HG02852 (cell line): ENCODE data around the gene NEDD9.

Experiments used
- ATAC-seq: cut with Tn5 transposase; IDR thresholded peaks from one replicate; pipeline ENCODE4 v1.9.1; 2021; ENCODE audit warnings: mild to moderate bottlenecking, moderate library complexity; ENCODE audit not compliant: unreplicated experiment

Gene NEDD9

DNA sequence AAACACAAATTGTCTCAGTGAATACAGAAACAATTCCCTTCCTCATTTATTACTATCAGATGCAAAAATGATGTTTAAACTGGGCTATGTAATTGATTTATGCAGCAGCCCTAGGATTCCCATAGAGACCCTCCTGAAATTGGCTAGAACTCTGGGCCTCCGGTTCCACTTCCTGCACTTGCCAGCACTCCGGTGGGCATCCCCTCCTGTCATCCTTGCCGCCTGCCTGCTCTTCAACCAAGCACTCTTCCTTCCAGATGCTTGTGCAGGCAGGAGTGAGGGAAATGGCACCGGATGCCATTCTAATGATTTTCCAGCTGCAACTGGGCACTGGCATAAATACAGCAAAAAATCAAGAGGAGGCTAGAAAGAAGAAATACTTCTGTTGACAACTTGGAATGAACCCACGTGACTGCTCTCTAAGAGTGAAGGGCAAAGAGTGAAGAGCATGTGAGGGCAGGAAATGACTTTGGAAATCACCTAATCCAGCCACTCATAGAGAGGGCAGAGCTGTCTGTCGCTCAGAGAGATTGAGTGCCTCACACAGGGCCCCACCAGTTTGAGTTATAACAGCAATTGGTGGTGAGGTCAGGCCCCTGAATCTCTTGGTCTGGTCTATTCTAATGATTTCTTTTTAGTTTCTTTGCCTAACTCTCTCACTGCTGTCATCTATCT is 3.7 kb upstream of the NEDD9 start:
- ATAC-seq = peak; percentile 35

GRCh38 chr6:11235062-11235461 is 2.6 kb upstream of the NEDD9 start:
- ATAC-seq = no peak

GRCh38 chr6:11233673-11234573 is 1.5 kb upstream of the NEDD9 start:
- ATAC-seq = no peak

GRCh38 chr6:11232770-11233626 is 530 bp upstream of the NEDD9 start:
- ATAC-seq = no peak

- ATAC-seq = no peak
Measured at GRCh38 chr6:11231564-11232192, 790 bp downstream of the NEDD9 start.

DNA sequence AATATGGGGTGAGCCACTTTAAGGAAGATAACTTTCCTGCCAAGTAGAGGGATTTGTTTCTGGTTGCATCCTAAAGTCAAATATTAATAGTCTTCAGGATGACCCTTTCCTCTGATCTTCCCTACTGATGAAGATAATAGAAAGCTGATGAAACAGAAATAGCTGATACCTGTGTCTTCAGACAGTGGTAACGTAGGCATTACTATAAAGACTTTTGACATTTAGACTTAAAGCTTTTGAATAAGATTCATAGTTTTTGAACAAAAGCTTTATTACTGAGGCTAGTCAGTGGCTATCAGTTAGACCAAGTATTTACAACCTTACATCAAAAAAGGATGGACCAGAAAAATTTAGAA is 1.4 kb downstream of the NEDD9 start:
- no peak for ATAC-seq

DNA sequence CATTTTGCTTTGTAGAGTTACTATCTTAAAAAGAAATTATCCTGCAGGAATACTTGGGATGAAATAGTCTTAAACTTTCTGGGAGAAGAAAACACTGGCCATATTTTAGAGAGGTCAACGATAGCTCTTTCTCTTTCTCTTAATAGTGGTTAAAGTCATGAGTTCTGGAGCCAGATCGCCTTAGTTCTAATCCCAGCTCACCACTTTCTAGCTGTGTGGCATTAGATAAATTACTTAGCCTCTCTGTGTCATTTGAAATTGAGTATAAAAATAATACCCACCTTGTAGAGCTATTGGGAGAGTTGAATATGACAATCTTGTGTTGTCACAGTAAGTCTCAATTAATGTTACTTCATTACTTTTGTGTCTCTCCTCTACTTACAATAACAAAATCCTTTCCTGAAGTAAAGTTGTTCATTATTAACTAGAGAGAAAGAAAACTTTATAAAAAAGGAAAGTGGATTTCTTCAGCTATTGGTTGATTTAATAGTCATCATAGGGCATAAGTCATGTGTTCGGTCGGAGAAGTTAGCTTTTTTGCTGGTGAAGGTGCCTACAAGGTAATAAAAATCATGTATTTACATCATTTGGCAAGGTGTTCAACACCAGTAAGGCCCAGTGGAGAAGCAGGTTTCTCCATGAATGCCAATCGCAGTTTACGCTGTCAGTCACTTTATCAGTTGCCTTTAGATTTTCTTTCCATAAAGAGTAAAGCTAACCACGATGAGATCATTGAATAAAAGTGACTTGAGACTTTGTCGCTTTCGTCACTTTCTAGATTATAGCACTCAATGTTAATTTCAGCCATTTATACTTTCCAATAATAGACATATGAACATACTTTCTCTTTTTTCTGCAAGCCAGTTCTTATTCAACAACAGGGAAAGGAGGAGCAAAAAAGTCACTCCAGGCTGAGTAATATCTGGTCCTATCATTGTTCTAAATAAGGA is 2.0 kb downstream of the NEDD9 start:
- ATAC-seq = no peak

GRCh38 chr6:11229655-11230046 is 2.8 kb downstream of the NEDD9 start:
- no peak for ATAC-seq

- no peak for ATAC-seq
Measured at GRCh38 chr6:11228935-11229654, 3.4 kb downstream of the NEDD9 start.

DNA sequence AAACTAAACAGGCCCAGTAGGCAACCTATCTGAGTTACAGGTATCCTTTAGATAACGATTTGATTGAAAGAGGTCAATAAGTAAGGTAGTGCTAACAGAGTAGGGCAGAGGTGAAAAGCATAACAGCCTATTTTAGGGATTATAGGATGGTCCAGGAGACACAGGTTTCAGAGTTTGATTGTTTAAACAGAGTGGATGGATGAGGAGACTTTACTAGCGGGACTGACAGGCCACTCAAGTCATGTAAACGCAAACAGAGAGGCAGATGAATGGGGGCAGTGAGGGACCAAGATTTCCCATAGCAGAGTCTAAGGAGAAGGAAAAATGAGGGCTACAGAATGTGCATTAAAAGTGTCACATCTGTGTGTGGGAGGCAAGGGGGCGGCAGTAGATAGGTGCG is 4.8 kb downstream of the NEDD9 start:
- ATAC-seq = no peak

- ATAC-seq = no peak
Measured at GRCh38 chr6:11226005-11226404, 6.5 kb downstream of the NEDD9 start.

GRCh38 chr6:11224966-11225463 is 7.5 kb downstream of the NEDD9 start:
- no peak for ATAC-seq

GRCh38 chr6:11224252-11224965 is 8.1 kb downstream of the NEDD9 start:
- peak; percentile 79 for ATAC-seq

DNA sequence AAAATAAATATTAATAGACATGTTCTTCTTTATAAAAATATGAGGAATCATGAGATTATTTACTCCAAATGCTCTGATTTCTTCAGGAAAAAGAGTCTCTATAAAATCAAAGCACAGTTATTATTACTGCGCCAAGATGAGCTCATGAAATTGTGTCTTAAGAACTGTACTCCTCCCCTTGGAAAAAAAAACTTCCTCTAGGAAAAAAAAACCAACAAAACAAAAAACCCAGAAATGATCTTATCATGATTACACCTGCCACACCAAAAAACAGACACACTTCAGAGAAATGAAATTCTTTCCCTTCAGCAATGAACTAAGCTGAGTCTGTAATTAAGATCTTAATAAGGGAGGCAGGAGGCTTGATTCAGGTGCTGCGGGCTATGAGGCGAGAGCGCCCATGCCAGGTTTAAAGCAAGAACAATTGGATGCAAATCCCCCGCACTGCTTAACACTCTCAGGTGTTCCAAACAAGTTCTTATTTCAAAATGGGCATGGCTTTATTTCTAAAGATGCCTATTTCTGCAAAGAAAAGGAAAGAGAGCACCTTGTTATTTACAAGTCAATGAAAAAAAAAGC is 9.1 kb downstream of the NEDD9 start:
- no peak for ATAC-seq

- ATAC-seq = no peak
Measured at GRCh38 chr6:11222385-11223277, 9.8 kb downstream of the NEDD9 start.

DNA sequence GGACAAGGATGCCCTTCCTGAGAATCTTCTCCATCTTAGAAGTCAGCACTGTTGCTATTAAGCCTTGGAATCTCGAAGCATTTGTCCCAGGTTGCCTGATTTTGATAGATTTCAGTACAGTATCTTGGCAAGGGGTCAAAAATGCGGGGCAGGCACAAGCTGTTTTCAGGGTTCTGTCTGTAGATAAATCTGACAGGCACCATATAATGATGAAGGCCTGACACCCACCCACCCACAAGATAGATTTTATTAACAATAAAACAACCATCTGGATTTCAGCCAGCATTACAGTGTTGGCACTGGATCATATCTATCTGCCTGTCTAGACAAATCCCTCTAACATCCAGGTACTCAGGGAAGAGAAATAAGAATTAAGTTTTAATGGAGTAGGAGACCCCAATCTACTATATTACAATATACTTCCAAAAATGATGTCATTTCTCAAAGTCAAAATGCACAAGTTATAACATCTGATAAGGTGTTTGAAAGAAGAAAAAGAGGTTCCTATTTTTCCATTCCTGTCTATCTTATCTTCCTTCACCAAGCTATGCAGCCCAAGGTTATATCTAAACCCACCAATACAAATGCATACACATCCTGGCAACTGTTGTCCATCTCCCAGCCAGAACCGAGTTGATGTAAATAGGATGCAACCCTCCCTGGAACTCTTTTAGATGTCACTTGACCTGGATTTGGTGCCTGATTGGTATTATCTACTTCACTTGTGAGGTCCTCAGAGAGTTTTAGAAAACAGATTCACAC is 10.7 kb downstream of the NEDD9 start:
- ATAC-seq = no peak
